Epithelial cell of proximal tubule (primary cell): ENCODE data around the gene PAQR8. TPM values are rescaled to one million over a fixed set of nuclear protein-coding genes. Genes with fewer than 3 reads are reported as not detected.

ENCODE experiments used
- DNase-seq: peaks from one replicate; pipeline ENCODE4 v3.0.0-alpha.2; 2011; ENCODE audit warnings: low read depth
- H3K4me3 ChIP-seq: 2 replicates; pipeline ENCODE4 v1.5.1; 2011; ENCODE audit warnings: low read depth, mild to moderate bottlenecking, low read length
- CTCF ChIP-seq: conservative IDR thresholded peaks from 2 replicates; pipeline ENCODE4 v1.5.1; 2012; ENCODE audit warnings: low read depth, mild to moderate bottlenecking, low read length
- total RNA-seq: library from RNA; depleted of rRNA; stranded (reverse); fragments of >200 nt; gene quantifications from 2 replicates; pipeline ENCODE4 v1.2.3, GENCODE V29; 2015

PAQR8 gene
- total RNA-seq = 6.7 and 8.2 TPM in 2 replicates

- no peak for DNase-seq
- no peak for TF ChIP-seq CTCF
- H3K4me3 ChIP-seq = peak within 1 kb of the TSS; percentile 68
Observed at GRCh38 chr6:52361945-52362442, at the start of gene PAQR8. Gene PAQR8 (plus strand): TSS chr6:52362151. CDS start chr6:52403214, 41,063 bp downstream.

- no peak for TF ChIP-seq CTCF
- DNase-seq = no peak
- no peak overlapping the region for H3K4me3 ChIP-seq
Observed at GRCh38 chr6:52312461-52312860, 49.5 kb upstream of the PAQR8 start.

GRCh38 chr6:52314752-52315151 lies 47.2 kb upstream of the PAQR8 start:
- no peak for TF ChIP-seq CTCF
- no peak for DNase-seq
- no peak overlapping the region for H3K4me3 ChIP-seq

GRCh38 chr6:52317211-52317610 lies 44.7 kb upstream of the PAQR8 start:
- no peak for DNase-seq
- TF ChIP-seq CTCF = no peak
- H3K4me3 ChIP-seq = no peak overlapping the region

GRCh38 chr6:52317841-52318581 lies 43.9 kb upstream of the PAQR8 start:
- no peak for TF ChIP-seq CTCF
- H3K4me3 ChIP-seq = no peak overlapping the region
- DNase-seq = no peak

GRCh38 chr6:52324189-52324588 lies 37.8 kb upstream of the PAQR8 start:
- no peak for TF ChIP-seq CTCF
- H3K4me3 ChIP-seq = no peak overlapping the region
- no peak for DNase-seq
